GM23248 (cell line): ENCODE measurements around the gene PTGS1. TPM values are rescaled to one million over a fixed set of nuclear protein-coding genes. Genes with fewer than 3 reads are reported as not detected.
"Not testable (repeated sequence)": the region's sequence is repeated elsewhere in the genome, so short reads cannot be mapped to it uniquely, and the experiment has no call there.

Source experiments
- DNase-seq: peaks from one replicate; pipeline ENCODE4 v3.0.0-alpha.2; 2015
- H2AFZ ChIP-seq: fragments of 200-600 bp; sonication (generic); 2 replicates; pipeline ENCODE4 v1.6.1; 2016; ENCODE audit warnings: antibody characterized with exemption
- H3F3A ChIP-seq: fragments of 200-600 bp; sonication (generic); 2 replicates; pipeline ENCODE4 v1.6.1; 2016; ENCODE audit warnings: mild to moderate bottlenecking, antibody characterized with exemption, mixed run types; ENCODE audit not compliant: insufficient read depth
- H3K27ac ChIP-seq: fragments of 200-600 bp; sonication (generic); 2 replicates; pipeline ENCODE4 v1.5.1; 2016; ENCODE audit warnings: mild to moderate bottlenecking
- H3K27me3 ChIP-seq: fragments of 200-600 bp; sonication (generic); replicated peaks from 2 replicates; pipeline ENCODE4 v1.6.1; 2016; ENCODE audit warnings: mild to moderate bottlenecking; ENCODE audit not compliant: insufficient read depth
- H3K36me3 ChIP-seq: fragments of 200-600 bp; sonication (generic); 2 replicates; pipeline ENCODE4 v1.6.1; 2016; ENCODE audit warnings: low read depth, mild to moderate bottlenecking
- H3K4me1 ChIP-seq: fragments of 200-600 bp; sonication (generic); 2 replicates; pipeline ENCODE4 v1.6.1; 2016; ENCODE audit warnings: mild to moderate bottlenecking; ENCODE audit not compliant: insufficient read depth
- H3K4me2 ChIP-seq: fragments of 200-600 bp; sonication (generic); one replicate; pipeline ENCODE4 v1.6.1; 2016; ENCODE audit warnings: mild to moderate bottlenecking; ENCODE audit not compliant: unreplicated experiment
- H3K4me3 ChIP-seq: fragments of 200-600 bp; sonication (generic); 2 replicates; pipeline ENCODE4 v1.5.1; 2016; ENCODE audit warnings: mild to moderate bottlenecking
- H3K79me2 ChIP-seq: fragments of 200-600 bp; sonication (generic); 2 replicates; pipeline ENCODE4 v1.6.1; 2016; ENCODE audit warnings: mild to moderate bottlenecking; ENCODE audit not compliant: insufficient read depth
- H3K9ac ChIP-seq: fragments of 200-600 bp; sonication (generic); 2 replicates; pipeline ENCODE4 v1.6.1; 2016; ENCODE audit warnings: mild to moderate bottlenecking
- H3K9me2 ChIP-seq: fragments of 200-600 bp; sonication (generic); 2 replicates; pipeline ENCODE4 v1.6.1; 2016; ENCODE audit warnings: mixed run types, mild to moderate bottlenecking, moderate library complexity; ENCODE audit not compliant: insufficient read depth
- H3K9me3 ChIP-seq: fragments of 200-600 bp; sonication (generic); one replicate; pipeline ENCODE4 v1.6.1; 2017; ENCODE audit warnings: low read depth
- H4K20me1 ChIP-seq: fragments of 200-600 bp; sonication (generic); 2 replicates; pipeline ENCODE4 v1.6.0; 2016; ENCODE audit not compliant: insufficient read depth
- EZH2 ChIP-seq: fragments of 200-600 bp; sonication (generic); IDR thresholded peaks from 2 replicates; pipeline ENCODE4 v1.6.1; 2018; ENCODE audit warnings: antibody characterized with exemption, mild to moderate bottlenecking; ENCODE audit not compliant: insufficient read depth, poor library complexity, severe bottlenecking
- EZH2phosphoT487 ChIP-seq: fragments of 200-600 bp; sonication (generic); IDR thresholded peaks from 2 replicates; pipeline ENCODE4 v1.6.1; 2018; ENCODE audit warnings: antibody characterized with exemption, moderate library complexity, mild to moderate bottlenecking, low read depth; ENCODE audit not compliant: insufficient read depth
- WGBS, 2 experiments: methylation state at CpG; one replicate each; pipeline ENCODE4 v1.1.6; 2015 to 2017; ENCODE audit warnings: low lambda C conversion rate in 2 of 2, low coverage in 1 of 2; ENCODE audit errors: missing lambda C conversion rate in 2 of 2; 5-methylcytosine and 5-hydroxymethylcytosine counted together
- in situ Hi-C: fragments of 300-500 bp; cut with MboI; formaldehyde crosslinking; loops from 2 replicates; pipeline ENCODE4 v1.15.0; 2020
- polyA plus RNA-seq: library from polyadenylated mRNA; unstranded; fragments of >200 nt; fragmentation: Nextera tagmentation; extraction: Ambion mirVana; gene quantifications from 2 replicates; pipeline ENCODE4 v1.2.1, GENCODE V29; 2016
- total RNA-seq: library from RNA; depleted of rRNA; stranded (reverse); fragments of >200 nt; shearing (Covaris generic); gene quantifications from 2 replicates; pipeline ENCODE4 v1.2.3, GENCODE V29; 2014

PTGS1 gene
- total and polyA plus RNA-seq, 2 experiments from 2014 or later: 39.6 to 43.8 TPM

- peak; percentile 75 for DNase-seq
- H3K9me2 ChIP-seq: no peaks in the 10 kb centered on the region
- no peaks in the 10 kb centered on the region for H3K36me3 ChIP-seq
- peak overlapping the region; percentile 66 for H3K9ac ChIP-seq
- peak overlapping the region; percentile 33 for H3K4me2 ChIP-seq
- no peak for TF ChIP-seq EZH2phosphoT487
- no peak for TF ChIP-seq EZH2
- no peak overlapping the region for H3K4me3 ChIP-seq
- in situ Hi-C loops: no loop called here
- H3K79me2 ChIP-seq: no peaks in the 10 kb centered on the region
- H3K4me1 ChIP-seq: peaks cover 20% of the 10 kb centered on the region
- H3F3A ChIP-seq: peaks cover 24% of the 10 kb centered on the region
- no peaks in the 10 kb centered on the region for H3K27me3 ChIP-seq
- H4K20me1 ChIP-seq: no peaks in the 10 kb centered on the region
- peak overlapping the region; percentile 94 for H3K27ac ChIP-seq
- WGBS, 2 experiments: 33 to 35% methylated on average over 6 of the region's 6 CpGs
- no peaks in the 10 kb centered on the region for H3K9me3 ChIP-seq
- H2AFZ ChIP-seq: peak overlapping the region; percentile 36
Measured at GRCh38 chr9:122403381-122404000, 32.7 kb downstream of the PTGS1 start.

- peak overlapping the region; percentile 94; the same call in 1 of the 2 replicates for H2AFZ ChIP-seq
- H3K27ac ChIP-seq, H3K27me3 ChIP-seq, H3K4me3 ChIP-seq, H3K9me3 ChIP-seq, in situ Hi-C loops, H3K9me2 ChIP-seq, H3K79me2 ChIP-seq, H4K20me1 ChIP-seq, H3K36me3 ChIP-seq, DNase-seq, H3K9ac ChIP-seq: not testable (repeated sequence)
- H3F3A ChIP-seq: peaks cover 24% of the 10 kb centered on the region
- H3K4me2 ChIP-seq: peak overlapping the region; percentile 76
- 96 to 98% methylated on average over 15 of the region's 15 CpGs for WGBS, 2 experiments
- peaks cover 20% of the 10 kb centered on the region for H3K4me1 ChIP-seq
Measured at GRCh38 chr9:122405304-122406069, 34.7 kb downstream of the PTGS1 start.

GRCh38 chr9:122406070-122406890, 35.5 kb downstream of the PTGS1 start:
- Histone ChIP-seq H3K4me1 (peaks cover 20% of the 10 kb centered on the region), H3F3A (peaks cover 24% of the 10 kb centered on the region), H3K27me3 (no peaks in the 10 kb centered on the region), H3K27ac (no peak overlapping the region), H3K9ac (peak overlapping the region; percentile 64), H4K20me1 (no peaks in the 10 kb centered on the region), H3K9me3 (no peaks in the 10 kb centered on the region), H3K79me2 (no peaks in the 10 kb centered on the region), H3K4me3 (peak overlapping the region; percentile 67), H2AFZ (peak overlapping the region; percentile 94), H3K36me3 (no peaks in the 10 kb centered on the region), H3K9me2 (no peaks in the 10 kb centered on the region), H3K4me2 (peak overlapping the region; percentile 76)
- 51 to 72% methylated on average over 40 to 52 of the region's 61 CpGs for WGBS, 2 experiments
- no peak for TF ChIP-seq EZH2
- no peak for TF ChIP-seq EZH2phosphoT487
- DNase-seq: peak; percentile 20
- in situ Hi-C loops: no loop called here

GRCh38 chr9:122414108-122414507, 43.3 kb downstream of the PTGS1 start:
- WGBS, 2 experiments: 76 to 79% methylated on average over 7 of the region's 7 CpGs
- in situ Hi-C loops, H3K9ac ChIP-seq, H3F3A ChIP-seq, H3K4me3 ChIP-seq, H3K36me3 ChIP-seq, DNase-seq, H3K27ac ChIP-seq, H3K4me1 ChIP-seq, H3K4me2 ChIP-seq, H4K20me1 ChIP-seq, H3K9me2 ChIP-seq, H3K79me2 ChIP-seq, H3K27me3 ChIP-seq, H2AFZ ChIP-seq, H3K9me3 ChIP-seq: not testable (repeated sequence)
